ENCODE measurements around the gene MYG1.
A peak's percentile ranks its signal among the peaks of the same experiment; 100 is the strongest.

- TF ChIP-seq POLR2A (IDR thresholded peaks at IDR 0.05): no peak
- TF ChIP-seq CTCF (IDR thresholded peaks at IDR 0.05): peak; percentile 67 to 80 (median 77)
Measured at GRCh38 chr12:53287741-53288216, 11.7 kb upstream of the MYG1 start.

Measured in Peyer's patch (tissue), 4 donors.